Urinary bladder (tissue), 4 donors: ENCODE data around the gene SST. TPM values are rescaled to one million over a fixed set of nuclear protein-coding genes. Genes with fewer than 3 reads are reported as not detected.

Source experiments
- DNase-seq: peaks from one replicate; pipeline ENCODE4 v3.0.0-alpha.2; 2015; ENCODE audit errors: extremely low spot score
- H3K27ac ChIP-seq: one replicate; pipeline ENCODE4 v1.5.1; 2013; ENCODE audit warnings: low read depth, mild to moderate bottlenecking, moderate library complexity
- H3K36me3 ChIP-seq: one replicate; pipeline ENCODE4 v1.6.1; 2013; ENCODE audit warnings: mild to moderate bottlenecking, moderate library complexity; ENCODE audit not compliant: insufficient read depth
- H3K4me1 ChIP-seq: one replicate; pipeline ENCODE4 v1.6.1; 2013; ENCODE audit warnings: mild to moderate bottlenecking, moderate library complexity; ENCODE audit not compliant: insufficient read depth
- H3K4me3 ChIP-seq: one replicate; pipeline ENCODE4 v1.5.1; 2013; ENCODE audit warnings: low read depth, low read length
- WGBS: extraction: QIAGEN DNeasy Blood & Tissue Kit; methylation state at CpG from one replicate; pipeline ENCODE4 v1.1.7; 2013; 5-methylcytosine and 5-hydroxymethylcytosine counted together
- polyA plus RNA-seq: library from polyadenylated mRNA; stranded (reverse); fragments of 200-250 nt; gene quantifications from one replicate; pipeline ENCODE4 v1.2.3, GENCODE V29; 2013
- total RNA-seq: library from RNA; depleted of rRNA; stranded (reverse); fragments of >200 nt; gene quantifications from one replicate; pipeline ENCODE4 v1.2.3, GENCODE V29; 2014
- donor health status: healthy with polysubstance abuse.
- donor health status: healthy.

The SST gene
- total and polyA plus RNA-seq, 2 donors: 2.3 to 3.7 TPM

- Histone ChIP-seq H3K4me3 (no peak overlapping the region), H3K36me3 (no peaks in the 10 kb centered on the region), H3K4me1 (no peaks in the 10 kb centered on the region), H3K27ac (no peak overlapping the region)
- DNase-seq: no peak
These were observed 33.7 kb downstream of the SST start for GRCh38 chr3:187636528-187636927.

GRCh38 chr3:187630404-187630803 is 39.8 kb downstream of the SST start:
- no peak for DNase-seq
- Histone ChIP-seq H3K4me3 (no peak overlapping the region), H3K4me1 (no peaks in the 10 kb centered on the region), H3K36me3 (no peaks in the 10 kb centered on the region), H3K27ac (no peak overlapping the region)
- WGBS: 75% methylated on average over 3 of the region's 3 CpGs

GRCh38 chr3:187629711-187630110 is 40.5 kb downstream of the SST start:
- no peaks in the 10 kb centered on the region for H3K36me3 ChIP-seq
- no peak overlapping the region for H3K4me3 ChIP-seq
- 73% methylated on average over 4 of the region's 4 CpGs for WGBS
- no peak overlapping the region for H3K27ac ChIP-seq
- no peak for DNase-seq
- no peaks in the 10 kb centered on the region for H3K4me1 ChIP-seq

GRCh38 chr3:187628169-187628568 is 42.0 kb downstream of the SST start:
- DNase-seq: no peak
- H3K4me3 ChIP-seq: no peak overlapping the region
- no peaks in the 10 kb centered on the region for H3K4me1 ChIP-seq
- 18% methylated on average over 3 of the region's 3 CpGs for WGBS
- no peak overlapping the region for H3K27ac ChIP-seq
- H3K36me3 ChIP-seq: no peaks in the 10 kb centered on the region

- no peaks in the 10 kb centered on the region for H3K4me1 ChIP-seq
- no peak overlapping the region for H3K4me3 ChIP-seq
- H3K27ac ChIP-seq: no peak overlapping the region
- no peaks in the 10 kb centered on the region for H3K36me3 ChIP-seq
- no peak for DNase-seq
- WGBS: 72% methylated on average over 2 of the region's 2 CpGs
These were observed 43.6 kb downstream of the SST start for GRCh38 chr3:187626581-187626980.

- Histone ChIP-seq H3K36me3 (no peaks in the 10 kb centered on the region), H3K27ac (no peak overlapping the region)
These were observed 45.6 kb downstream of the SST start for GRCh38 chr3:187624588-187624987.

GRCh38 chr3:187623285-187623814 is 46.8 kb downstream of the SST start:
- WGBS: 55% methylated on average over 5 of the region's 5 CpGs
- Histone ChIP-seq H3K4me1 (no peaks in the 10 kb centered on the region), H3K27ac (no peak overlapping the region), H3K4me3 (no peak overlapping the region), H3K36me3 (no peaks in the 10 kb centered on the region)
- no peak for DNase-seq

More at GRCh38 chr3:187624588-187624987, 45.6 kb downstream of the SST start:
- WGBS: 31% methylated on average over 4 of the region's 4 CpGs
- no peak for DNase-seq
- no peaks in the 10 kb centered on the region for H3K4me1 ChIP-seq
- H3K4me3 ChIP-seq: no peak overlapping the region

GRCh38 chr3:187621881-187622280 is 48.3 kb downstream of the SST start:
- 74% methylated on average over 2 of the region's 2 CpGs for WGBS

GRCh38 chr3:187619461-187619860 is 50.7 kb downstream of the SST start:
- Histone ChIP-seq H3K4me3 (no peak overlapping the region), H3K36me3 (no peaks in the 10 kb centered on the region), H3K27ac (no peak overlapping the region), H3K4me1 (no peaks in the 10 kb centered on the region)
- WGBS: 63% methylated on average over 2 of the region's 2 CpGs
- DNase-seq: no peak

More at GRCh38 chr3:187621881-187622280, 48.3 kb downstream of the SST start:
- Histone ChIP-seq H3K36me3 (no peaks in the 10 kb centered on the region), H3K4me1 (no peaks in the 10 kb centered on the region), H3K4me3 (no peak overlapping the region), H3K27ac (no peak overlapping the region)
- DNase-seq: no peak

Other genes starting within 250 kb of the SST start
- not detected for gene RTP2, start 32.2 kb upstream of the SST start, total RNA-seq
- not detected for gene RTP2, start 32.2 kb upstream of the SST start, polyA plus RNA-seq
- 9.8 TPM for gene BCL6, start 75.1 kb upstream of the SST start, total RNA-seq
- 96.4 TPM for gene BCL6, start 75.1 kb upstream of the SST start, polyA plus RNA-seq